Sigmoid colon (tissue), 4 donors: Measurements from ENCODE around the gene STAB1.

Experiments used
- EP300 ChIP-seq, 4 donors: sonication (generic); formaldehyde crosslinking; IDR thresholded peaks; one replicate each; pipeline ENCODE4 v1.6.1; 2017; ENCODE audit warnings: antibody characterized with exemption in 4 of 4
- POLR2A ChIP-seq, 2 donors: fragments of 450-650 bp; IDR thresholded peaks; one replicate each; pipeline ENCODE4 v1.6.1; 2016; ENCODE audit warnings: antibody characterized with exemption in 2 of 2, mild to moderate bottlenecking in 2 of 2, moderate library complexity in 2 of 2
- TF ChIP-seq, protein P1 (sequence below), 4 experiments: fragments of 450-650 bp in 3 of 4; fragments of 200-600 bp in 1 of 4; IDR thresholded peaks; one replicate each; pipeline ENCODE4 v1.5.1; 2016 to 2019; ENCODE audit warnings: antibody characterized with exemption in 4 of 4, mild to moderate bottlenecking in 3 of 4, moderate library complexity in 2 of 4

- TF ChIP-seq POLR2A (IDR thresholded peaks at IDR 0.05): no peak
- TF ChIP-seq, protein P1, sequence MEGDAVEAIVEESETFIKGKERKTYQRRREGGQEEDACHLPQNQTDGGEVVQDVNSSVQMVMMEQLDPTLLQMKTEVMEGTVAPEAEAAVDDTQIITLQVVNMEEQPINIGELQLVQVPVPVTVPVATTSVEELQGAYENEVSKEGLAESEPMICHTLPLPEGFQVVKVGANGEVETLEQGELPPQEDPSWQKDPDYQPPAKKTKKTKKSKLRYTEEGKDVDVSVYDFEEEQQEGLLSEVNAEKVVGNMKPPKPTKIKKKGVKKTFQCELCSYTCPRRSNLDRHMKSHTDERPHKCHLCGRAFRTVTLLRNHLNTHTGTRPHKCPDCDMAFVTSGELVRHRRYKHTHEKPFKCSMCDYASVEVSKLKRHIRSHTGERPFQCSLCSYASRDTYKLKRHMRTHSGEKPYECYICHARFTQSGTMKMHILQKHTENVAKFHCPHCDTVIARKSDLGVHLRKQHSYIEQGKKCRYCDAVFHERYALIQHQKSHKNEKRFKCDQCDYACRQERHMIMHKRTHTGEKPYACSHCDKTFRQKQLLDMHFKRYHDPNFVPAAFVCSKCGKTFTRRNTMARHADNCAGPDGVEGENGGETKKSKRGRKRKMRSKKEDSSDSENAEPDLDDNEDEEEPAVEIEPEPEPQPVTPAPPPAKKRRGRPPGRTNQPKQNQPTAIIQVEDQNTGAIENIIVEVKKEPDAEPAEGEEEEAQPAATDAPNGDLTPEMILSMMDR (IDR thresholded peaks at IDR 0.05): no peak
- TF ChIP-seq EP300 (IDR thresholded peaks at IDR 0.05): no peak
These were observed 852 bp downstream of the STAB1 start for GRCh38 chr3:52495777-52496602.
